ENCODE data around the gene CRACDL.

CRACDL gene

GRCh38 chr2:98793897-98794830 lies 141.9 kb downstream of the CRACDL start:
- no peak overlapping the region for H3K4me3 ChIP-seq (ENCODE audit: low read depth, low read length)
- TF ChIP-seq, protein P1, sequence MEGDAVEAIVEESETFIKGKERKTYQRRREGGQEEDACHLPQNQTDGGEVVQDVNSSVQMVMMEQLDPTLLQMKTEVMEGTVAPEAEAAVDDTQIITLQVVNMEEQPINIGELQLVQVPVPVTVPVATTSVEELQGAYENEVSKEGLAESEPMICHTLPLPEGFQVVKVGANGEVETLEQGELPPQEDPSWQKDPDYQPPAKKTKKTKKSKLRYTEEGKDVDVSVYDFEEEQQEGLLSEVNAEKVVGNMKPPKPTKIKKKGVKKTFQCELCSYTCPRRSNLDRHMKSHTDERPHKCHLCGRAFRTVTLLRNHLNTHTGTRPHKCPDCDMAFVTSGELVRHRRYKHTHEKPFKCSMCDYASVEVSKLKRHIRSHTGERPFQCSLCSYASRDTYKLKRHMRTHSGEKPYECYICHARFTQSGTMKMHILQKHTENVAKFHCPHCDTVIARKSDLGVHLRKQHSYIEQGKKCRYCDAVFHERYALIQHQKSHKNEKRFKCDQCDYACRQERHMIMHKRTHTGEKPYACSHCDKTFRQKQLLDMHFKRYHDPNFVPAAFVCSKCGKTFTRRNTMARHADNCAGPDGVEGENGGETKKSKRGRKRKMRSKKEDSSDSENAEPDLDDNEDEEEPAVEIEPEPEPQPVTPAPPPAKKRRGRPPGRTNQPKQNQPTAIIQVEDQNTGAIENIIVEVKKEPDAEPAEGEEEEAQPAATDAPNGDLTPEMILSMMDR (IDR thresholded peaks at IDR 0.05; ENCODE audit: low read depth, low read length): no peak

- TF ChIP-seq, protein P1 (IDR thresholded peaks at IDR 0.05; ENCODE audit: low read depth, low read length): no peak
- no peak overlapping the region for H3K4me3 ChIP-seq (ENCODE audit: low read depth, low read length)
Observed at GRCh38 chr2:98793275-98793674, 142.8 kb downstream of the CRACDL start.

- TF ChIP-seq, protein P1 (IDR thresholded peaks at IDR 0.05; ENCODE audit: low read depth, low read length): no peak
- no peak overlapping the region for H3K4me3 ChIP-seq (ENCODE audit: low read depth, low read length)
Observed at GRCh38 chr2:98790221-98790620, 145.8 kb downstream of the CRACDL start.

- no peak overlapping the region for H3K4me3 ChIP-seq (ENCODE audit: low read depth, low read length)
- TF ChIP-seq, protein P1 (IDR thresholded peaks at IDR 0.05; ENCODE audit: low read depth, low read length): no peak
Observed at GRCh38 chr2:98787700-98788099, 148.3 kb downstream of the CRACDL start.

- no peak overlapping the region for H3K4me3 ChIP-seq (ENCODE audit: low read depth, low read length)
- TF ChIP-seq, protein P1 (IDR thresholded peaks at IDR 0.05; ENCODE audit: low read depth, low read length): no peak
Observed at GRCh38 chr2:98786179-98786578, 149.8 kb downstream of the CRACDL start.

DNA sequence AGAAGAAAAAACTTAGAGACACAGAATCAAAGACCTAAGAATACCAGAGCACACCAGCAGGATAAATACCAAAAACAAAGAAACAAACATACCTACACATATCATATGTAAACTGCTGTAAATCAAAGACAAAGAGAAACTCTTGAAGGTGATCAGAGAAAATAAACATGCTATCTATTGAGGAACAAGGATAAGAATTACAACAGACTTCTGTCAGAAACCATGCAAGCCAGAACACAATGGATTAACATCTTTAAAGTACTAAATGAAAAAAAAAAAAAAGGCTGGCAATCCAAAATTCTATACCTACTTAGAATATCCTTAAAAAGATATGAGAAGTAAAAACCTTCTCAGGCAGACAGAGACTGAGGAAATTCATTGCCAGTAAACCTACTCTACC lies 153.5 kb downstream of the CRACDL start:
- TF ChIP-seq, protein P1 (IDR thresholded peaks at IDR 0.05; ENCODE audit: low read depth, low read length): no peak
- H3K4me3 ChIP-seq (ENCODE audit: low read depth, low read length): no peak overlapping the region

DNA sequence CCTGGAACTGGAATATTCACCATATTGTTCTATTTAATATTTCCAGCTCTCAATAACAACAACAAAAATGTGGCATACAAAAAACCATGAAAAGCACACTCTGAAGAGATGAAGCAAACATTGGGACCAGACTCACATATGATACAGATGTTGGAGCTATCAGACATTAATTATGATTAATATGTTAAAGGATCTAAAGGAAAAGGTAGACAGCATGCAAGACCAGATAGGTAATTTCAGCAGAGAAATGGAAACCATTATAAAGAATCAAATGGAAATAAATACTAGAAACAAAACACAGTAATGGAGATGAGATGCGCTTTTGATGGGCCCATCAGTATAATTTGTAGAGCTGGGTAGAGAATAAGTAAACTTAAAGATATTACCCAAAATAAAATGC lies 154.2 kb downstream of the CRACDL start:
- TF ChIP-seq, protein P1 (IDR thresholded peaks at IDR 0.05; ENCODE audit: low read depth, low read length): no peak
- H3K4me3 ChIP-seq (ENCODE audit: low read depth, low read length): no peak overlapping the region
